Mammary microvascular endothelial cell (primary cell): Measurements from ENCODE around the gene FDX1. TPM values are rescaled to one million over a fixed set of nuclear protein-coding genes. Genes with fewer than 3 reads are reported as not detected.

Experiments used
- total RNA-seq: library from RNA; depleted of rRNA; stranded (reverse); fragments of >200 nt; gene quantifications from 2 replicates; pipeline ENCODE4 v1.2.3, GENCODE V29; 2015

Gene FDX1
- total RNA-seq, result 11.5 and 15.9 TPM in 2 replicates

GRCh38 chr11:110429731-110430266 is at the start of gene FDX1:
TSS of gene FDX1 (plus strand) at chr11:110429948. CDS start at chr11:110430121, 173 bp downstream.

Other genes starting within 250 kb of the FDX1 start
- 88.1 and 101 TPM in 2 replicates for gene RDX, start 133.3 kb upstream of the FDX1 start, total RNA-seq